ENCODE measurements around the gene PRH2. TPM values are rescaled to one million over a fixed set of nuclear protein-coding genes. Genes with fewer than 3 reads are reported as not detected.

PRH2 gene
- total RNA-seq, 1 experiment from 2014 or later, result not detected

- ATAC-seq (no peak), DNase-seq (ENCODE audit: low read depth, low spot score) (no peak)
- no TSS peak for BruUV-seq (replicated peaks)
- H3K79me2 ChIP-seq (ENCODE audit: insufficient read depth, low read length), result no peaks in the 10 kb centered on the region
- TF ChIP-seq EGR1 (IDR thresholded peaks at IDR 0.05; ENCODE audit: low read depth), result no peak
- no peak for TF ChIP-seq ELF1 (IDR thresholded peaks at IDR 0.05; ENCODE audit: borderline replicate concordance, low read depth)
- no peak for TF ChIP-seq CBX3 (IDR thresholded peaks at IDR 0.05; ENCODE audit: low read depth)
- TF ChIP-seq CTCF (IDR thresholded peaks at IDR 0.05 in 2 of 3, conservative IDR thresholded peaks at IDR 0.05 in 1 of 3; ENCODE audit: borderline replicate concordance in 1 of 3, insufficient read depth in 1 of 3, low read depth in 2 of 3, low read length in 2 of 3), result no peak
- no peak for TF ChIP-seq ZBTB33 (IDR thresholded peaks at IDR 0.05; ENCODE audit: extremely low read depth, insufficient replicate concordance, low read length)
- TF ChIP-seq SIN3A (IDR thresholded peaks at IDR 0.05; ENCODE audit: low read depth), result no peak
- no peak for TF ChIP-seq YY1 (IDR thresholded peaks at IDR 0.05; ENCODE audit: extremely low read depth, insufficient replicate concordance, low read depth, low read length)
- TF ChIP-seq FOSL1 (IDR thresholded peaks at IDR 0.05; ENCODE audit: low read depth), result no peak
- TF ChIP-seq ZFX (IDR thresholded peaks at IDR 0.05), result no peak
- no peak for TF ChIP-seq CEBPB (IDR thresholded peaks at IDR 0.05; ENCODE audit: low read depth)
- TF ChIP-seq REST (IDR thresholded peaks at IDR 0.05; ENCODE audit: low read depth), result no peak
- no peak for TF ChIP-seq SRF (IDR thresholded peaks at IDR 0.05; ENCODE audit: low read depth)
- TF ChIP-seq JUND (IDR thresholded peaks at IDR 0.05), result no peak
- no peak for TF ChIP-seq EZH2phosphoT487 (IDR thresholded peaks at IDR 0.05; ENCODE audit: borderline replicate concordance)
- TF ChIP-seq TCF7L2 (IDR thresholded peaks at IDR 0.05; ENCODE audit: borderline replicate concordance, extremely low read depth, insufficient read depth, insufficient read length), result no peak
- TF ChIP-seq POLR2AphosphoS5 (IDR thresholded peaks at IDR 0.05; ENCODE audit: low read depth, low read length), result no peak
- TF ChIP-seq POLR2A (IDR thresholded peaks at IDR 0.05; ENCODE audit: borderline replicate concordance, extremely low read depth, insufficient read depth, insufficient read length), result no peak
- TF ChIP-seq RAD21 (IDR thresholded peaks at IDR 0.05; ENCODE audit: low read depth), result no peak
- no peak for TF ChIP-seq MAX (IDR thresholded peaks at IDR 0.05)
- TF ChIP-seq SP1 (IDR thresholded peaks at IDR 0.05; ENCODE audit: low read depth), result no peak
- H3K27me3 ChIP-seq (ENCODE audit: insufficient read depth, low read length), result no peaks in the 10 kb centered on the region
- H3K9ac ChIP-seq (ENCODE audit: low read length), result no peak overlapping the region
- intact Hi-C loops (cut with micrococcal nuclease), result no loop called here
- no peak overlapping the region for H3K4me2 ChIP-seq (ENCODE audit: low read length)
- ChIA-PET RAD21 (ENCODE audit: low non-redundant PET in 1 of 2, low total read pairs in 2 of 2, uncharacterized antibody in 2 of 2, unreplicated experiment in 2 of 2) (no interaction called here), CTCF (no interaction called here), POLR2A (no interaction called here)
- H3K9me2 ChIP-seq (ENCODE audit: insufficient read depth), result no peaks in the 10 kb centered on the region; the same call in 1 of the 2 replicates
- 0 out of 2 replicates have a peak, but pooled peaks cover 4% of the 10 kb centered on the region for H4K20me1 ChIP-seq (ENCODE audit: insufficient read depth)
- no peaks in the 10 kb centered on the region for H3K36me3 ChIP-seq (ENCODE audit: control insufficient read depth in 1 of 2, insufficient read depth in 2 of 2, low read length in 2 of 2)
- no peak overlapping the region for H3K27ac ChIP-seq (ENCODE audit: low read depth, low read length)
- no peak overlapping the region for H3K4me3 ChIP-seq (replicated peaks in 1 of 2; ENCODE audit: low read depth in 1 of 2, low read length in 2 of 2)
- no peaks in the 10 kb centered on the region for H3K9me3 ChIP-seq (ENCODE audit: control insufficient read depth in 1 of 2, insufficient read depth in 1 of 2, low read depth in 1 of 2, low read length in 2 of 2)
- H3K4me1 ChIP-seq (ENCODE audit: control insufficient read depth in 1 of 2, insufficient read depth in 2 of 2, low read length in 2 of 2), result no peaks in the 10 kb centered on the region
- no peak overlapping the region for H2AFZ ChIP-seq (ENCODE audit: low read depth, low read length, poor library complexity, severe bottlenecking)
These were observed 36.4 kb downstream of the PRH2 start for GRCh38 chr12:10965476-10965875.
